MM.1S (cell line): Measurements from ENCODE around the gene CUEDC2.

ENCODE experiments used
- DNase-seq: peaks from one replicate; pipeline ENCODE4 v3.0.0-alpha.2; 2015
- H2AFZ ChIP-seq: fragments of 300-600 bp; sonication (generic); 2 replicates; pipeline ENCODE4 v1.6.0; 2016; ENCODE audit warnings: antibody characterized with exemption, low read length
- H3F3A ChIP-seq: fragments of 300-600 bp; sonication (generic); 2 replicates; pipeline ENCODE4 v1.6.1; 2016; ENCODE audit warnings: mild to moderate bottlenecking, antibody characterized with exemption, low read length, moderate library complexity, mixed read lengths; ENCODE audit not compliant: insufficient read depth
- H3K27ac ChIP-seq: fragments of 300-600 bp; sonication (generic); 2 replicates; pipeline ENCODE4 v1.5.1; 2016; ENCODE audit warnings: mild to moderate bottlenecking, low read length
- H3K27me3 ChIP-seq: fragments of 300-600 bp; sonication (generic); replicated peaks from 2 replicates; pipeline ENCODE4 v1.6.0; 2016; ENCODE audit warnings: low read length; ENCODE audit not compliant: insufficient read depth
- H3K36me3 ChIP-seq: fragments of 300-600 bp; sonication (generic); replicated peaks from 2 replicates; pipeline ENCODE4 v1.6.1; 2016; ENCODE audit warnings: mild to moderate bottlenecking, low read length, mixed read lengths; ENCODE audit not compliant: insufficient read depth
- H3K4me1 ChIP-seq: fragments of 300-600 bp; sonication (generic); 2 replicates; pipeline ENCODE4 v1.6.1; 2016; ENCODE audit warnings: low read length, mixed read lengths
- H3K4me2 ChIP-seq: fragments of 300-600 bp; sonication (generic); 2 replicates; pipeline ENCODE4 v1.6.0; 2016; ENCODE audit warnings: low read depth, low read length
- H3K4me3 ChIP-seq: fragments of 300-600 bp; sonication (generic); 2 replicates; pipeline ENCODE4 v1.5.1; 2016; ENCODE audit warnings: low read length, mixed read lengths
- H3K79me2 ChIP-seq: fragments of 300-600 bp; sonication (generic); 2 replicates; pipeline ENCODE4 v1.6.1; 2016; ENCODE audit warnings: mixed run types, low read length, mixed read lengths
- H3K9ac ChIP-seq: fragments of 300-600 bp; sonication (generic); 2 replicates; pipeline ENCODE4 v1.6.1; 2016; ENCODE audit warnings: low read length, mixed read lengths
- H3K9me2 ChIP-seq: fragments of 300-600 bp; sonication (generic); replicated peaks from 2 replicates; pipeline ENCODE4 v1.6.1; 2016; ENCODE audit warnings: mild to moderate bottlenecking, low read length, mixed read lengths; ENCODE audit not compliant: insufficient read depth
- H3K9me3 ChIP-seq: fragments of 300-600 bp; sonication (generic); replicated peaks from 2 replicates; pipeline ENCODE4 v1.6.1; 2016; ENCODE audit warnings: mild to moderate bottlenecking, low read length, mixed read lengths; ENCODE audit not compliant: insufficient read depth
- H4K20me1 ChIP-seq: fragments of 300-600 bp; sonication (generic); 2 replicates; pipeline ENCODE4 v1.6.1; 2016; ENCODE audit warnings: mild to moderate bottlenecking, low read length, moderate library complexity, mixed read lengths; ENCODE audit not compliant: insufficient read depth
- EZH2 ChIP-seq: fragments of 300-600 bp; sonication (generic); optimal IDR thresholded peaks from 2 replicates; pipeline ENCODE3; 2017; ENCODE audit warnings: low read depth, mild to moderate bottlenecking, antibody characterized with exemption, low read length, mixed read lengths
- EZH2phosphoT487 ChIP-seq: fragments of 300-600 bp; sonication (generic); IDR thresholded peaks from 2 replicates; pipeline ENCODE4 v1.6.1; 2018; ENCODE audit warnings: antibody characterized with exemption, low read length
- TF ChIP-seq, protein P1 (sequence below): fragments of 300-600 bp; sonication (generic); IDR thresholded peaks from 2 replicates; pipeline ENCODE4 v1.5.1; 2016; ENCODE audit warnings: antibody characterized with exemption, low read length, mixed read lengths

CUEDC2 gene

DNA sequence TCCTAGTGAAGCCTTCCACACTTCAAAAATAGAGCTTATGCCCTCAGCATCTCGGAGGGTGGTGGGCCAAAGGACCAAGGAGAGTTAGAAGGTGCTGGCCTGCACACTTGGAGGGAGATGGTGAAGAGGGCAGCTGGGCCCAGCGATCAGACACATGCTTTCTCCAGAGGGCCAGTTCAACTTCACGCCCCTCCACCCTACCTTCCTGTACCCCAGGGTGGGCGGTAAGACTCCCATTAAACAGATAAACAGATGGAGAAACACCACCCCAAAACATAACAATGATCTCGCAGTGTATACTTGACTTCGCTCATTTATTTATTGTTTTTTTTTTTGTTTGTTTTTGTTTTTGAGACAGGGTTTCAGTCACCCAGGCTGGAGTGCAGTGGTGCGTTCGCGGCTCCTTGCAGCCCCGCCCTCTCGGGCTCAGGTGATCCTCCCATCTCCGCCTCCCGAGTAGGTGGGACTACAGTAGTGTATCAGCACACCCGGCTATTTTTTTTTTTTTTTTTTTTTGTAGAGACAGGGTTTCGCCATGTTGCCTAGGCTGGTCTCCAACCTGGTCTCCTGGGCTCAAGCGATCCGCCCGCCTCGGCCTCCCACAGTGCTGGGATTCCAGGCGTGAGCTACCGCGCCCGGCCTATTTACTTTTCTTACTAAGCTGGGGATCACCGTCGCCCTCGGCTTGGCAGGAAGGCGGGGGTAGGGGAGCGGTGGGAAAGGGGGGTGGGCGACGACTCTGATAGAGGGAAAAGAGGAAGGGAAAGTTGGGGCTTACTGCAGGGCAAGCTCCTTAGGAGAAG is 17.1 kb upstream of the CUEDC2 start:
- TF ChIP-seq, protein P1, sequence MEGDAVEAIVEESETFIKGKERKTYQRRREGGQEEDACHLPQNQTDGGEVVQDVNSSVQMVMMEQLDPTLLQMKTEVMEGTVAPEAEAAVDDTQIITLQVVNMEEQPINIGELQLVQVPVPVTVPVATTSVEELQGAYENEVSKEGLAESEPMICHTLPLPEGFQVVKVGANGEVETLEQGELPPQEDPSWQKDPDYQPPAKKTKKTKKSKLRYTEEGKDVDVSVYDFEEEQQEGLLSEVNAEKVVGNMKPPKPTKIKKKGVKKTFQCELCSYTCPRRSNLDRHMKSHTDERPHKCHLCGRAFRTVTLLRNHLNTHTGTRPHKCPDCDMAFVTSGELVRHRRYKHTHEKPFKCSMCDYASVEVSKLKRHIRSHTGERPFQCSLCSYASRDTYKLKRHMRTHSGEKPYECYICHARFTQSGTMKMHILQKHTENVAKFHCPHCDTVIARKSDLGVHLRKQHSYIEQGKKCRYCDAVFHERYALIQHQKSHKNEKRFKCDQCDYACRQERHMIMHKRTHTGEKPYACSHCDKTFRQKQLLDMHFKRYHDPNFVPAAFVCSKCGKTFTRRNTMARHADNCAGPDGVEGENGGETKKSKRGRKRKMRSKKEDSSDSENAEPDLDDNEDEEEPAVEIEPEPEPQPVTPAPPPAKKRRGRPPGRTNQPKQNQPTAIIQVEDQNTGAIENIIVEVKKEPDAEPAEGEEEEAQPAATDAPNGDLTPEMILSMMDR: no peak
- no peak for TF ChIP-seq EZH2phosphoT487
- no peak for TF ChIP-seq EZH2
- H4K20me1 ChIP-seq: no peaks in the 10 kb centered on the region
- DNase-seq: peak; percentile 91
- no peaks in the 10 kb centered on the region for H3K9me2 ChIP-seq
- H3K4me1 ChIP-seq: peaks cover 12% of the 10 kb centered on the region
- peak overlapping the region; percentile 84 for H3K4me3 ChIP-seq
- H3K79me2 ChIP-seq: peaks cover 12% of the 10 kb centered on the region
- H3K27ac ChIP-seq: peak overlapping the region; percentile 76
- peak overlapping the region; percentile 63 for H3K4me2 ChIP-seq
- H3K36me3 ChIP-seq: no peaks in the 10 kb centered on the region
- no peaks in the 10 kb centered on the region for H3K27me3 ChIP-seq
- 0 out of 2 replicates have a peak, but pooled peaks cover 3% of the 10 kb centered on the region for H3F3A ChIP-seq
- no peaks in the 10 kb centered on the region for H3K9me3 ChIP-seq
- H2AFZ ChIP-seq: peak overlapping the region; percentile 98
- peak overlapping the region; percentile 90 for H3K9ac ChIP-seq

DNA sequence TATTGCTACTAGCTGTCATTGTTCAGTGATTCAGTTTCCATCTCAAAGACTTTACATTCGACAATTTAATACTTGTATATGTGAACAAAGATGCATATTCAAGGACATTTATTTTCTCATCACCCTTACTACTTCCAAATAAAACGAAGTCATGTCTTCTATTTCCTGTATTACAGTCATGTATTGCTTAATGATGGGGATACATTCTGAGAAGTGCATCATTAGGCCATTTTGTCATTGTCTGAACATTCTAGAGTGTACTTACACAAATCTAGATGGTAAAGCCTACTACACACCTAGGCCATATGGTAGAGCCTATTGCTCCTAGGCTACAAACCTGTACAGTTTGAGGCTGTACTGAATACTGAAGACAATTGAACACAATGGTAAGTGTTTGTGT is 12.5 kb upstream of the CUEDC2 start:
- Histone ChIP-seq H3K9me2 (no peaks in the 10 kb centered on the region), H3K4me2 (no peak overlapping the region), H3F3A (0 out of 2 replicates have a peak, but pooled peaks cover 3% of the 10 kb centered on the region), H3K9me3 (no peaks in the 10 kb centered on the region), H3K36me3 (no peaks in the 10 kb centered on the region), H3K27me3 (no peaks in the 10 kb centered on the region; the same call in 1 of the 2 replicates), H3K4me3 (no peak overlapping the region), H2AFZ (no peak overlapping the region), H3K9ac (no peak overlapping the region), H3K4me1 (peaks cover 7% of the 10 kb centered on the region), H4K20me1 (no peaks in the 10 kb centered on the region), H3K79me2 (no peaks in the 10 kb centered on the region), H3K27ac (no peak overlapping the region)
- no peak for DNase-seq
- TF ChIP-seq EZH2phosphoT487: no peak
- TF ChIP-seq, protein P1: no peak
- no peak for TF ChIP-seq EZH2

DNA sequence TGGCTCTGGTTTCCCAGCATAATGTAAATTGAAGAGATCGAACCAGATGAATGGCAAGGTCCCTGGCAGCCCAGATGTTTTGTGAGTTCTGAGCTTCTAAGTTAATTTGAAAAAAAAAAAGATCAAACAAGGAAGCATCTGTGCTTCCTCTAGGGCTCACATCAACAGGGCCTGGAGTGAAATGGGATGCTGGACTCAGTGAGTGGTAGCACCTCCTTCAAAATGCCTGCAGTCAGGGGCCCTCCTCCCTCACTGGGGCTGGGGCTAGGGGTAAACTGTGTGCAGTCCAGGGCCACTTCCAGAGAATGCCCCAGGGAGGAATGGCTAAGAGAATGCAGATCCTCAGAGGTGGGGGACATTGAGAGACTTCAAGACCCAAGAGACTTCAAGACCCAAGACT is 6.0 kb upstream of the CUEDC2 start:
- Histone ChIP-seq H3K9me3 (no peaks in the 10 kb centered on the region), H3K4me3 (no peak overlapping the region), H2AFZ (no peak overlapping the region), H3F3A (peaks cover 5% of the 10 kb centered on the region; the same call in 1 of the 2 replicates), H3K4me1 (peaks cover 6% of the 10 kb centered on the region; the same call in 1 of the 2 replicates), H3K79me2 (no peaks in the 10 kb centered on the region), H3K27me3 (peaks cover 19% of the 10 kb centered on the region), H4K20me1 (no peaks in the 10 kb centered on the region), H3K36me3 (no peaks in the 10 kb centered on the region), H3K9me2 (no peaks in the 10 kb centered on the region), H3K27ac (no peak overlapping the region), H3K4me2 (no peak overlapping the region), H3K9ac (no peak overlapping the region)
- DNase-seq: no peak
- TF ChIP-seq, protein P1: no peak
- TF ChIP-seq EZH2 (no peak), EZH2phosphoT487 (no peak)
